GM12865 (cell line): Measurements from ENCODE around the gene ZBTB20.

Experiments
- DNase-seq: peaks from one replicate; pipeline ENCODE4 v3.0.0; 2010; ENCODE audit warnings: low read depth
- H3K4me3 ChIP-seq: 2 replicates; pipeline ENCODE4 v1.5.1; 2011; ENCODE audit warnings: mild to moderate bottlenecking, low read depth, low read length, control low read depth
- CTCF ChIP-seq: IDR thresholded peaks from 2 replicates; pipeline ENCODE4 v1.5.1; 2011; ENCODE audit warnings: low read length, control low read depth, low read depth, inconsistent platforms; ENCODE audit not compliant: insufficient read depth; ENCODE audit errors: missing control alignments

Gene ZBTB20

GRCh38 chr3:114727373-114727772 is 419.7 kb downstream of the ZBTB20 start:
- no peak for DNase-seq
- H3K4me3 ChIP-seq = no peak overlapping the region
- no peak for TF ChIP-seq CTCF

GRCh38 chr3:114725966-114726365 is 421.1 kb downstream of the ZBTB20 start:
- no peak for TF ChIP-seq CTCF
- DNase-seq = no peak
- H3K4me3 ChIP-seq = no peak overlapping the region

- no peak for DNase-seq
- TF ChIP-seq CTCF = no peak
- H3K4me3 ChIP-seq = no peak overlapping the region
Measured at GRCh38 chr3:114722530-114722929, 424.6 kb downstream of the ZBTB20 start.

GRCh38 chr3:114721864-114722263 is 425.2 kb downstream of the ZBTB20 start:
- TF ChIP-seq CTCF = no peak
- peak; percentile 39 for DNase-seq
- no peak overlapping the region for H3K4me3 ChIP-seq

- no peak for TF ChIP-seq CTCF
- no peak for DNase-seq
- H3K4me3 ChIP-seq = no peak overlapping the region
Measured at GRCh38 chr3:114721209-114721608, 425.9 kb downstream of the ZBTB20 start.

GRCh38 chr3:114718898-114719210 is 428.2 kb downstream of the ZBTB20 start:
- no peak overlapping the region for H3K4me3 ChIP-seq
- no peak for DNase-seq
- TF ChIP-seq CTCF = no peak

- no peak overlapping the region for H3K4me3 ChIP-seq
- DNase-seq = no peak
- no peak for TF ChIP-seq CTCF
Measured at GRCh38 chr3:114718071-114718897, 428.8 kb downstream of the ZBTB20 start.
